ENCODE data around the gene IL17RA.
"Not testable (repeated sequence)": the region's sequence is repeated elsewhere in the genome, so short reads cannot be mapped to it uniquely, and the experiment has no call there.

IL17RA gene, protein sequence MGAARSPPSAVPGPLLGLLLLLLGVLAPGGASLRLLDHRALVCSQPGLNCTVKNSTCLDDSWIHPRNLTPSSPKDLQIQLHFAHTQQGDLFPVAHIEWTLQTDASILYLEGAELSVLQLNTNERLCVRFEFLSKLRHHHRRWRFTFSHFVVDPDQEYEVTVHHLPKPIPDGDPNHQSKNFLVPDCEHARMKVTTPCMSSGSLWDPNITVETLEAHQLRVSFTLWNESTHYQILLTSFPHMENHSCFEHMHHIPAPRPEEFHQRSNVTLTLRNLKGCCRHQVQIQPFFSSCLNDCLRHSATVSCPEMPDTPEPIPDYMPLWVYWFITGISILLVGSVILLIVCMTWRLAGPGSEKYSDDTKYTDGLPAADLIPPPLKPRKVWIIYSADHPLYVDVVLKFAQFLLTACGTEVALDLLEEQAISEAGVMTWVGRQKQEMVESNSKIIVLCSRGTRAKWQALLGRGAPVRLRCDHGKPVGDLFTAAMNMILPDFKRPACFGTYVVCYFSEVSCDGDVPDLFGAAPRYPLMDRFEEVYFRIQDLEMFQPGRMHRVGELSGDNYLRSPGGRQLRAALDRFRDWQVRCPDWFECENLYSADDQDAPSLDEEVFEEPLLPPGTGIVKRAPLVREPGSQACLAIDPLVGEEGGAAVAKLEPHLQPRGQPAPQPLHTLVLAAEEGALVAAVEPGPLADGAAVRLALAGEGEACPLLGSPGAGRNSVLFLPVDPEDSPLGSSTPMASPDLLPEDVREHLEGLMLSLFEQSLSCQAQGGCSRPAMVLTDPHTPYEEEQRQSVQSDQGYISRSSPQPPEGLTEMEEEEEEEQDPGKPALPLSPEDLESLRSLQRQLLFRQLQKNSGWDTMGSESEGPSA

DNA sequence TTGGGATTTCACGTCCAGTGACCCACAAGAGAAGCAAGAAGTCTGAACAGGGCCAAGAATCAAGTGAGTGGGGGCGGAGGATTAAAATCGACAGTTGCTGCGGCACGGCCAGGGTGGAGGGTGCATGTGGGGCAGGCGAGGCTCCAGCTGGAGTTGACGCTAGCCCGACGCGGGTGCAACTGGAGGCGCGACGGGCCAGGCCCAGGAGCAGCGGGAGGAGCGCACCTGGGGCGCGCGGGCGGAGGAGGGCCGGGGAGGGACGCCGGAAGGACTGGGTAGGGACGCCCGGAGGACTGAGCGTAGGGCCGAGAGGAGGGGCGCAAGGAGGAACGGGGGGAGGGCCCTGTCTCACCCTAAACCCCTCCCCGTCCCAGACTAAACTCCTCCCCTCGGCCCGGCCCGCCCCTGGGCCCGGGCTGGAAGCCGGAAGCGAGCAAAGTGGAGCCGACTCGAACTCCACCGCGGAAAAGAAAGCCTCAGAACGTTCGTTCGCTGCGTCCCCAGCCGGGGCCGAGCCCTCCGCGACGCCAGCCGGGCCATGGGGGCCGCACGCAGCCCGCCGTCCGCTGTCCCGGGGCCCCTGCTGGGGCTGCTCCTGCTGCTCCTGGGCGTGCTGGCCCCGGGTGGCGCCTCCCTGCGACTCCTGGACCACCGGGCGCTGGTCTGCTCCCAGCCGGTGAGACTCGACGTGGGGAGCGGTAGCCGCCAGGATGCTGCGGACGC, at the start of gene IL17RA:
IL17RA (plus strand) TSS at position 447 of the 723 bp plus-strand sequence; CDS start at position 539, 92 bp downstream.
- peak; percentile 59 to 91 for DNase-seq

DNA sequence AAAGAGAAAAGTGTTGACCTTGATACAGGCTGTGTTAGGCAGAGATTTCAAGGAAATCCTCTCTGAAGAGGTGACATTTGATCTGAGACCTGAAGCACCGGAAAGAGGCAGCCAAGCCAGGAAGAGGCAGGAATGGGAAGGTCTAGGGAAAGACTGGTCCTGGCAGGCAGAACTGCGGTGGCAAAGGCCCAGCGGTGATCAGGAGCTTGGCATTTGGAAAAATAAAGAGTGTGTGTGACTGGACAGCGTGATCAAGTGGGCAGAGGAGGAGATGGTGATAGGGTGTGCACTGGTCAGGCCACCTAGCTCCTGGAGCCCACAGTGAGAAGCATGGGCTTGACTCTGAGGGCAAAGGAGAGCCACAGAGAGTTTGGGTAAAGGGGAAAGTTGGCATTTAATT, 49.6 kb upstream of the IL17RA start:
- no peak for DNase-seq

DNA sequence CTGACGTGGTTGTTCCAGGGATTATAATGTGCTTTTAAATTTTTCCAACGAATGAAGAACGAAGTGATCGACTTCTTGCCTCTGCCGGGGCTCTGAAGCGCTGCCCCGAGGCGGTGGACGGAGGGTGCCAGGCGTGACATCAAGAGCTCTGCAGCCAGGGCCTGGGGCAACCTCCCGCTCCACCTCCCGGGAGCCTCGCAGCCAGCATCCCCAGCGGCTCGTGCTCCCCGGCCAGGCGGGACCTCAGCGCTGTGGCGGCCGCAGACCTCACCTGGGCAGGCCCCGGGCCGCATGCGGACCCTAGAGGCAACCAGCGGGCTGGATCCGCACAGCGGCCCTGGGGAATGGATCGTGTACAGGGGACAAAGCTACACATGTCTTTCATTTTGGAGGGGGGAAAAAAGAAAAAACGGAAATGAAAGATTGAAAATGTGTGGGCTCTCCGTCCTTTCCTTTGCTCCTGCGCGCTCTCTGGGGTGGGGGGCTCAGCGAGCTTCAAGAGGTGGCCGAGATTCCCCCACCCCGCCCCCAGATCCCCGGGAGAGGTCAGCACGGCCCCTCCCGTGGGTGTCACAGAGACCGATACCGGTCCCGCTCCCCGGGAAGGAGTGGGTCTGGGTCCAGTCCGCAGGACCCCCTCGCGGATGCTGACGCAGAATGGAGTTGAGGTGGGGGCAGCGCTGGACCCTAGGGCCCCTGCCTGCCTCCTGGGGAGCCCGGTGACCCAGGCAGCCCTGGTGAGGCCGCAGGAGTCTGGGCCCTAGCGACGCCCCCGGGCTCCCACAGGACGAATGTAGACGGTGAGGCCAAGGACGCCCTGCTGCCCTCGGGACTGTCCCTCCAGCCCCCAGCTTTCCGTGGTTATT, 48.6 kb upstream of the IL17RA start:
- not testable (repeated sequence) for DNase-seq

DNA sequence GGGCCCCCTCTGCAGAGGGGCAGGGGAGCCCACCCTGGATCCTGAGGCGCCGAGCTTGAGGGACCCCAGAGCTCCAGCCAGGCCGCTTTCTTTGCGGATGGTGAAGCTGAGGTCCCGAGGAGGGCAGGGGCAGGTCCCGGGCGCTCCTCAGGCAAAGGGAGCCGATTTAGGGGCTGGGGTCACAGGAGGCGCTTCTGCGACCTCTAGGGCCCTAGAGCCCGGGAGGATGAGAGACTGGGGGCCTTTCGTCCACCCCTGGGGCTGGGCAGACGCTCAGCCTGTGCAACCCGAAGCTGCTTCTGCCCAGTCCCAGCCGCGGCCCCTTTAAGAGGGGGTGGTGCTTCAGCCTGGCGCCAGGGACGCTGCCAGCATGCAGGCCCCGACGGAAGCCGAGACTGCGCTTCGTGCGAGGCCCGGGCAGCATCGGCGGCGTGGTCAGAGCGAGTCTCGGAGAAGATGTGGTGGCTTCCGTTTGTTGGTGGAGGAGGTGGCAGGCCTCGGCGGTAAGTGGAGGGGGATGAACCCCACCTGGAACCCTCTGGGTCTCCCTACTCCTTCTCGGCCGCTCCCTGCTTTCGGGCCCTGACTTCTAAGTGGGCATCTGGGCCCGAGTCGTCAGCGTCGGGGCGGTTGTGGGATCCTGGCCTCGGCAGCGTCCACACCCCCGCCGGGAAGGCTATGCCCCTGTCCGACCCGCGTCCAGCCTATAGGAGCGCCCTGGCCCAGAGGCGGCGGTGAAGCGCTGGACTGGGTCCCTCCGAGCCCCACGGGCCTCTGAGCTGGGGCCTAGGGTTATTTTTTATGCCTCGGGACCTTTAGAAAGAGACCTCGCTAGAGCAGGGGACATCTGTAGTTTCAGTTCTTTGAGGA, 47.7 kb upstream of the IL17RA start:
- DNase-seq = not testable (repeated sequence)

DNA sequence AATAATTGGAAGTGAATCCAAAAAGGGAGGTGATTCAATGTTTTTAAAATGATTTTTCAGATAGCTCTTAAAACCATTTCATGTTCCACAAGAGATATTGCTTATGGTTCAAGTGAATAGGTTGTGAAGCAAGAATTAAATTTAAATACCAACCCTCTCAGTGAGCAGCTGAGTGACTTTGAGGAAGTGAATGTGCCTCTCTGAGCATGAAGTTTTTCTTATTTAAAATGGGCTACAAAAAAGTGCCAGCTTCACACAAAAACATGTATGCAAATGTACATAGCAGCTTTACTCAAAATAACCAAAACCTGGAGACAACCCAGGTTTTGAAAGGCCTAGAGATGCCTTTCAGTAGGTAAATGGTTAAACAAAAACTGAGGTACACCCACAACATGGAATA, 41.3 kb upstream of the IL17RA start:
- no peak for DNase-seq

DNA sequence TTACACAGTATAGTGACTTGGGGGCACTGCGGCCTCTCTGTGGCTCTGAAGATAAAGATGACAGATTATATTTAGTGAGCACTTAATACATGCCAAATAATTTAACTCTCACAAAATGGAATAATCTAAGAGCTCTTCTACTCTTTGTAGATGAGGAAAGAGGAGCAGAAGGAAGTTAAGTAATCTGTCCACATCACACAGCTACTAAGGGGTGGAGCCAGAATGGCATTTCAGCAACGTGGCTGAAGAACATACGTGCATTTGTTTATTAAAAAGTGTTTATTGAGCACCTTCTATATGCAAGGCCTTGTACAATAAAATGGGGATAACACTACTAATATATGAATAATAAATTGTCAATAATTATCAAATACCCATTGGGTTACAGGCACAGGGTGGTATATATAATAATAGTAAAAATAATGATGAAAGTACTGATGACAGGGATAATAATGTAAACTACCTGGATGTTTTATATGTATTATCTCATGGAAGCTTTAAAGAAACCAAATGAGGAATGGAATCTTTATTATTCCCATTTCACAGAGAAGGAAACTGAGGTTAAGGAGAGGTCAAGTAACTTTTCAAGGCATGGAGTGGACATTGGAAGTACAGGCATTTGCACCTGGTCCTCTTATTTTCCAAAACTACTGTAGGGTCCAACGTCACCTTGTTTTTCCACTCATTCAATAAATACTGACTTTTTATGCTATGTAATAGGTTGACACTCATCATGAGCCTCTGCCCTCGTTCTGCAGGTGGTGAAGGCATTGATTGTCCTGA, 38.0 kb upstream of the IL17RA start:
- no peak for DNase-seq

DNA sequence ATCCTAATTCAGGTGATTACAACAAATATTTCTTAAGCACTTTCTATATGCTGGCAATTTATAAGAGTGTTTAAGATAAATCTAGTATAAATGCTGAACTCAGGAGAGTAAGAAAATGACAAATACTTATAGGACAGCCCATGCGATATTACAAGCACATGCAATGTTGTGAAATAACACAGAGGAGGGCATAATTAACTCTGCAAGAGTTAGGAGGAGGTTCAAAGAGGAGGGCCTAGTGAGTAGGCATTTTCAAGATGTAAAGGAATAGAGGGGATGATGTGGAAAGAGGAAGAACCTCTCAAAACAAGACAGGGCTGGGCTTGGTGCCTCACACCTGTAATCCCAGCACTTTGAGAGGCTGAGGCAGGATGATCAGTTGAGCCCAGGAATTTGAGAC, 37.1 kb upstream of the IL17RA start:
- no peak for DNase-seq

DNA sequence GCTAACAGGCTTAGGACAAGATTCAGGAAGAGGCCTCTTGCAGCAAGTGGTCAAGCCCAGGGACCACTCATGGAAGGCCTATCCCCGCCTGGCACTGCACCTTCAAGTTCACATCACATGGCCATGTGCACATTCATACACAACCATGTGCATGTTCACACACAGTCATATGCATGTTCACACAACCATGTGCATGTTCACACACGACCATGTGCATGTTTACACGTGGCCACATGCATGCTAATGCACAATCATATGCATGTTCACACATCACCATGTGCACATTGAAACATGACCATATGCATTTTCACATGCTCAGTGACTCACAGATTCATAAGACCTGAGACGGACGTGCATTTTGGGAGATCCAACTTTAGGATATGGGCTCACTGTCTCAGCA, 28.7 kb upstream of the IL17RA start:
- no peak for DNase-seq

DNA sequence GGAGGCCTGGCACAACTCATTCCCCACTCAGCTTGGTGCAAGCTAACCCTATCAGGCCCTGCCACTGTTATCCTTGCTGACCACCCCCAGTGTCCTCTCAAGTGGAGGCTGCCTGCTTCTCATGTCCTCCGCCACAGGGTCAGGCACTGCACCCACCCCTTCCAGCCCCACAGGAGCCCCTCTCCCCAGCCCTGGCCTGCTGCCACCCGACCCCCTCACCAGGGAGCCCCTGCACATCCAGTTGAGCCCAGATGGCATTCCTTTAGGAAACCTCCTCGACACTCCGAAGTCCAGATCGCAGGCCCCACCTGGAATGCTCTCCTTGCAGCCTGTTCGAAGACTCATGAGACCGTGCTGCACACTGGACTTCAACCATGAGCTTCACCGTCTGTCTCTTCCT, 28.0 kb upstream of the IL17RA start:
- no peak for DNase-seq

DNA sequence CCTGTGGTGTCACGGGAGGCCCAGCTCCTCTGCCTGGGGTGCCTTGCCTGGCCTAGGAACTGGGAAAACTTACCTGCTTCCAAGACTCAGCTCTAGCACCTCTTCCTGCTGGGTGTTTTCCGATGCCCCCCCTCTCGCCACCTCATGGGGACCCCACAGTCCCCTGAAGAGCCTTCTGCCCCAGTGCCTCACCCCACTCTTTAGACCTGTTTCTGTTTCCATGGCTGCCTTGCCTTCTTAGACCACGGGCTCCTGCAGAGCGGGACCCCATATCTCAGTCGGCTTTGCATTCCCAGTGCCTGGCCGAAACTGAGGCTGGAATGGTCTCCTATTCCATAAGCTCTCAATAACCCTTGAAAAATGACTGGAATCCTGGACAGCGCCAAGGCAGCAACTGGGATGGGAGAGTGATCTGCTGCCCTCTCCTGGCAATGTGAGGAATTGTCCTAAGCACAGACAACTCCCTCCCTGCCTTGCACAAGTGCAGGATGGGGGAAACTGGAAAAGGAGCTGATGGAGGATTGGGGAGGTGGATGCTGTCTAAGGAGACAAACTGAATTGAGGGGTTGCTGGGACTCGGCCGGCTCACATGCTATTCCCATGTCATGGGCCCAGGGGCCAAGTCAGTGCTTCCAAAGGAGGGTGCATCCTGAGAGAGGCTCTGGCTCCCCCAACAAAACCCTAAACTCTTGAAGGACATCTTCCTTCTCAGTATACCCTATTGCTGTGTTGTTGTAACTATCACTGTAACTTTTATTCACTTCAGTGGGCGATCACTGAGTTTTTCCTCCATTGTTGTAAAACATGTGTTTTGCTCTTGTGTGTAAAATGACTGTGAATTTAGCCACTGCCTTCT, 26.6 kb upstream of the IL17RA start:
- DNase-seq = peak; percentile 13 to 74

DNA sequence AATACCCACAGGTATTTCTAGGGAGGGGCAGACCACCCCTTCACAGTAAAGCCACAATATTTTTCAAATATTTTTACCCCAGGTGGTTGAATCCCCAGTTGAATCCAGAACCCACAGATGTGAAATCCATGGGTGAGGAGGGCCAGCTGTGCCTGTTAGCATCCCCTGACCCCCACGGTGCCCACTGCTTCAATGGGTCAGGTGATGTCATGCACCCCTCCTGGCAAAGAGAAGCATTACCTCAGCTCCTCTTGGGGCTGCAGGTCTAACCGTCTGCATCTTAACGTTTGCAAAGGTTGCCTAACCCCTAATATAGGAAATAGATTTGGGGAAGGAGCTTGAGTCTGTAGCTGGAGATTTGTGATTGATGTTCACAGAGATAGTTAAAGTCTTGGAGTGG, 24.7 kb upstream of the IL17RA start:
- DNase-seq = no peak

DNA sequence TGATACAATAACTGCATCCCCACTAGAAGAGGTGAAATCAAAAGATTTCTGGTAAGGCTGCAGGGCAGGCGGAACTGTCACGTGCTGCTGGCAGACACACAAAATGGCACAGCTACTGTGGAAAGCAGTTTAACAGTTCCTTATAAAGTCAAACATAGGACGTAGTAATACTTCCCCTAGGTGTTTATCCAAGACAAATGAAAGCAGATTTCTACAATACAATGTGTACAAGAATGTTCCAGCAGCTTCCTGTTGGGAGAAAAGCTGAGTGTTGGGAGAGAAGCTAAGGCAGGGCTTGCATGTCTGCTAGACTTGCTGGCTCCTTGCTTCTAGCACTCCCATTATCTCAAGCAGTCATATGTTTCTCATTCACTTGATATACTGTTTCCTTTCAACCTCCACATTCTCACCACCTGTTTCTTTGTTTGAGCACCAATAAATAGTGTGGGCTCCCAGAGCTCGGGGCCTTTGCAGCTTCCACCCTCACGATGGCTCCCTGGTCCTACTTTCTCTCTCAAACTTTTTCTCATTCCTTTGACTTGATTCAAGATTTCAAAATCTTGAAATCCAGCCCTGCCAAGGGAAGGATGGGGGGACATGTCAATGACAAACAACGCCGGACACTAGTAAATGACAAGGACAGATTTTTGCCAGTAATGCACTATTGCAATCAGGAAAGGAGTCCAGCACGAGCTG, 21.2 kb upstream of the IL17RA start:
- no peak for DNase-seq

DNA sequence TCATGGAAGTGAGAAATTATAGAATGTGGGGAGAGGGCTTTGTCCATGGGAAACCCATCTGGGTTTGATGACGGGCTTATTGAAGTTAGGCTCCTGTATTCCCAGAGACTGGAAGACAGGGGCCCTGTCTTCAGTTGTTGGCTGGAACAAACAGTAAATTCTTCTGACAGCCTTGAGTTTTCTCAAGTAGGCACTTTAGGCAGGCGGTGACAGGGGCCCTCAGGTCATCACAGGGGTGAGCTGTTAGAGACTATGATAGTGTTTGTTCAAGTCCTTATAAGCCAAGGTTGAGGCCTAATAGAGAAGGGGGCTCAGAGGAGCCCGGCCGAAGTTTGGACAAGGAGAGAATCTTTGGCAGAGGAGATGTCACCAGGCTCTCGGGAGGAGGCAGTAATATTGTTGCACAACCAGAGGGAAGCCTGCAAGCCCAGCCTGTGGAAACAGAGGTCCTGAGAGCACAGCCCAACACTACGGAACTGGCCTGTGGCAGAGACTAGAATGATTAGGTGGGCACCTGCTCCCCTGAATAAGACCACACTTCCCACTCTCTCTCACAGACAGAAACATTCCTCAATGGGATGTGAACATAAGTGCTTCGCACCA, 20.2 kb upstream of the IL17RA start:
- no peak for DNase-seq

DNA sequence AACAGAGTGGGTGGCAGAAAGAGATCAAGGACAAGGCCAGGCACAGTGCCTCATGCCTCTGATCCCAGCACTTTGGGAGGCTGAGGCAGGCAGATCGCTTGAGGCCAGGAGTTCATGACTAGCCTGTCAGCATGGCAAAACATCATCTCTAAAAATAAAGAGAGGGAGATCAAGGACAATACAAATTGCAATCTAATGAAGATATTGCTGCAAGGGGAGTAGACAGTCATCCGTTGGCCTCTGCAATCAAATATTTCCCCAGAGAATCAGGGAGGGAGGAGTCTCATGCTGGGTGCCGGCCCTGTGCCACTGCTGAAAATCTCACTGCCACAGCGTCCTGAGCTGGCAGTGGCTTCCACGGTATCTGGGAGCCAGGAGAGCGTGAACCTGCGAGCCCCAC, 19.4 kb upstream of the IL17RA start:
- DNase-seq = no peak

DNA sequence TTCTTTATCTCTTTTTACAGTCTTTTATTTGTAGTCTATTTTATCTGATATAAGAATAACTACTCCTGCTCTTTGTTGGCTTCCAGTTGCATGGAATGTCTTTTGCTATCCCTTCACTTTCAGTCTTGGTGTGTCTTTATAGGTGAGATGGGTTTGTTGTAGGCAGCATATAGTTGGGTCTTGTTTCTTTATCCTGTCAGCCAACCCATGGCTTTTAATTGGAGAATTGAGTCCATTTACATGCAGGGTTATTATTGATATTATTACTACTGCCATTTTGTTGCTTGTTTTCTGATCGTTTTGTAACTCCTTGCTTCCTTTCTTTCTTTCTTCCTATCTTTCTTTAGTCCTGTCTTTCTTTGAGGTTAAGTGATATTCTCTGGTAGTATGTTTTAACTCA, 11.9 kb upstream of the IL17RA start:
- DNase-seq = no peak

DNA sequence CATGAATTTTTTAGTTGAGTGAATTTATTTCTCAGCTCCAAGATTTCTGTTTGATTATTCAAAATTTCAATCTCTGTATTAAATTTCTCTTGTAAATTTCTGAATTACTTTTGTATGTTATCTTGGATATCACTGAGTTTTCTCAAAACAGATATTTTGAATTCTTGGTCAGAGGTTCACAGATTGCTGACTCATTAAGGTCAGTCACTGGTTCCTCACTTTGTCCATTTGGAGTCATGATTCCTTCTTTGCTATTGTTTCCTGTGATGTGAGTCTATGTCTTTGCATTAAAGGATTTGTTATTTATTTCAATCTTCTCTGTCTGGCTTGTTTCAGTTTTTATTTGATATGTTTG, 10.2 kb upstream of the IL17RA start:
- DNase-seq = no peak

DNA sequence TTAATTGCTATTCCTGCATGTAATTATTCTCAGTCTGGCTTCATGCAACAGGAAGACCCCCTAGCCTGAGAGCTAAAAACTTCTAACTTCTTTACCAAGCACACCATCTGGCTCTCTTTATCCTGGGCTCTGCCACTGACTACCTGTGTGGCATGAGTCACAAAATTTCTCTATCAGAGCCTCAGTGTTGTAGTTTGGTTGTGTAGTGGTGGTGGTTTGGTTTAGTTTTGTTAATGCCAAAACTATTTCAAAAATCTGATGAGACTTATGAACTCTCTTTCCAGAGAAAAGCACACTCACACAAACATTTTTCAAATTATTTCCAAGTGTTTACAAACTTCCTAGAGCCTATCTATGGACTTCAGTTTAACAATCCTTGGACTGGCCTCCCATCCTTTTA, 7.5 kb upstream of the IL17RA start:
- no peak for DNase-seq

DNA sequence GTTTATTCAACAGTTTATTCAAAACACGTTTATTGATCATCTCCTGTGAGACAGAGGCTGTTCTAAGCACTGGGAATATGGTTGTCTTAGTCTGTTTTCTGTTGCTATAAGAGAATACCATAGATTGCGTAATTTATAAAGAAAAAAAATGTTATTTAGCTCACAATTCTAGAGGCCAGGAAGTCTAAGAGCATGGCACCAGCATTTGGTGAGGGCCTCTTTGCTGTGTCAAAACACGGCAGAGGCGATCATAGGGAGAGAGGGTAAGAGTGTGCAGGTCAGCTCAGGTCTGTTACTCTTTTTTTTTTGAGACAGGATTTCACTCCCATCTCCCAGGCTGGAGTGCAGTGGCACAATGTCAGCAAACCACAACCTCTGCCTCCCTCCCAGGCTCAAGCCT, 5.2 kb upstream of the IL17RA start:
- DNase-seq = no peak

DNA sequence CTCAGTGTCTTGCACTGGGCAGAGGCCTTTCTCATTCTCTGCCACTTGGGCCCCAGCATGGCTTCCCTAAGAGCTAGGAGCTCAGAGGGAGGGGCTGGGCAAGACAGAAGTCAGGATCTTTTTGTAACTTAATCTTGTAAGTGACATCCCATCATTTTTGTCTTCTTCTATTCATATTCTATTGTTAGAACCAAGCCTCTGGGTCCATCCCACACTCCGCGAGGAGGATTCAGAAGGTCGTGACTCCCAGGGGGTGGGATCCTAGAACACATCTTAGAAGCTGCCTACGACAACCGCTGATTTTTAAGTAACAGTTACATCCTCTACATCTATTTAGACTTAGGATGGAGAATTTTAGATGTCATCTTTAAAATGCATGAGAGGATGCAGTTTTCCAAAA, 1.5 kb upstream of the IL17RA start:
- no peak for DNase-seq
